HG03025 (cell line): ENCODE measurements around the gene ADAMTS3.

Experiments
- ATAC-seq: cut with Tn5 transposase; IDR thresholded peaks from one replicate; pipeline ENCODE4 v1.9.1; 2021; ENCODE audit warnings: mild to moderate bottlenecking, moderate library complexity; ENCODE audit not compliant: unreplicated experiment, low FRiP score

The ADAMTS3 gene

GRCh38 chr4:72358483-72358882 lies 210.5 kb downstream of the ADAMTS3 start:
- no peak for ATAC-seq

- ATAC-seq: no peak
These were observed 211.1 kb downstream of the ADAMTS3 start for GRCh38 chr4:72357908-72358307.

GRCh38 chr4:72352711-72353110 lies 216.3 kb downstream of the ADAMTS3 start:
- no peak for ATAC-seq

GRCh38 chr4:72351521-72351920 lies 217.5 kb downstream of the ADAMTS3 start:
- ATAC-seq: no peak

GRCh38 chr4:72348701-72349100 lies 220.3 kb downstream of the ADAMTS3 start:
- no peak for ATAC-seq

- no peak for ATAC-seq
These were observed 224.6 kb downstream of the ADAMTS3 start for GRCh38 chr4:72344418-72344817.

GRCh38 chr4:72341432-72341820 lies 227.6 kb downstream of the ADAMTS3 start:
- no peak for ATAC-seq

GRCh38 chr4:72340803-72341431 lies 228.1 kb downstream of the ADAMTS3 start:
- ATAC-seq: no peak

- no peak for ATAC-seq
These were observed 231.0 kb downstream of the ADAMTS3 start for GRCh38 chr4:72338060-72338459.

- ATAC-seq: no peak
These were observed 238.6 kb downstream of the ADAMTS3 start for GRCh38 chr4:72330381-72330780.

- no peak for ATAC-seq
These were observed 242.1 kb downstream of the ADAMTS3 start for GRCh38 chr4:72326692-72327632.

- no peak for ATAC-seq
These were observed 243.8 kb downstream of the ADAMTS3 start for GRCh38 chr4:72325215-72325614.

GRCh38 chr4:72323227-72323626 lies 245.8 kb downstream of the ADAMTS3 start:
- no peak for ATAC-seq

GRCh38 chr4:72320223-72320948 lies 248.6 kb downstream of the ADAMTS3 start:
- ATAC-seq: no peak

GRCh38 chr4:72319601-72320021 lies 249.4 kb downstream of the ADAMTS3 start:
- no peak for ATAC-seq

GRCh38 chr4:72318421-72319170 lies 250.4 kb downstream of the ADAMTS3 start:
- no peak for ATAC-seq

- ATAC-seq: no peak
These were observed 254.2 kb downstream of the ADAMTS3 start for GRCh38 chr4:72314869-72315268.

GRCh38 chr4:72313121-72313520 lies 255.9 kb downstream of the ADAMTS3 start:
- ATAC-seq: no peak

- no peak for ATAC-seq
These were observed 256.9 kb downstream of the ADAMTS3 start for GRCh38 chr4:72312032-72312650.

GRCh38 chr4:72311291-72311690 lies 257.7 kb downstream of the ADAMTS3 start:
- ATAC-seq: no peak
